ENCODE data around the gene GLP2R.

GLP2R gene

GRCh38 chr17:9926150-9926804 lies 100.6 kb downstream of the GLP2R start:
- DNase-seq: no peak

- DNase-seq: no peak
These were observed 103.0 kb downstream of the GLP2R start for GRCh38 chr17:9928601-9929333.

- DNase-seq: no peak
These were observed 104.1 kb downstream of the GLP2R start for GRCh38 chr17:9929871-9930270.

- no peak for DNase-seq
These were observed 105.5 kb downstream of the GLP2R start for GRCh38 chr17:9931144-9931741.

- no peak for DNase-seq
These were observed 106.8 kb downstream of the GLP2R start for GRCh38 chr17:9932491-9932890.

- no peak for DNase-seq
These were observed 108.6 kb downstream of the GLP2R start for GRCh38 chr17:9934331-9934730.

GRCh38 chr17:9935408-9935807 lies 109.7 kb downstream of the GLP2R start:
- no peak for DNase-seq

- no peak for DNase-seq
These were observed 110.4 kb downstream of the GLP2R start for GRCh38 chr17:9936095-9936494.

- no peak for DNase-seq
These were observed 111.6 kb downstream of the GLP2R start for GRCh38 chr17:9937241-9937761.

GRCh38 chr17:9937901-9938300 lies 112.2 kb downstream of the GLP2R start:
- no peak for DNase-seq

GRCh38 chr17:9938764-9939163 lies 113.0 kb downstream of the GLP2R start:
- no peak for DNase-seq

GRCh38 chr17:9940841-9941240 lies 115.1 kb downstream of the GLP2R start:
- no peak for DNase-seq

- DNase-seq: no peak
These were observed 115.6 kb downstream of the GLP2R start for GRCh38 chr17:9941305-9941704.
